NCI-H2196 treated with DMSO at 0.1 percent for 48 hours (cell line): ENCODE data around the gene IL20RA.

ENCODE experiments used
- DNase-seq: peaks from one replicate; lab custom pipeline; 2025; ENCODE audit not compliant: unreplicated experiment; lab: John Stamatoyannopoulos, UW

The IL20RA gene

GRCh38 chr6:137046871-137047412, 2.2 kb upstream of the IL20RA start:
- DNase-seq, result no peak

GRCh38 chr6:137045222-137045789, 541 bp upstream of the IL20RA start:
- DNase-seq, result no peak

GRCh38 chr6:137043710-137044365, 927 bp downstream of the IL20RA start:
- DNase-seq, result no peak

- no peak for DNase-seq
These were observed 4.4 kb downstream of the IL20RA start for GRCh38 chr6:137040393-137040792.

- DNase-seq, result no peak
These were observed 5.8 kb downstream of the IL20RA start for GRCh38 chr6:137039010-137039409.

- no peak for DNase-seq
These were observed 8.0 kb downstream of the IL20RA start for GRCh38 chr6:137036566-137037300.

GRCh38 chr6:137033828-137034227, 10.9 kb downstream of the IL20RA start:
- no peak for DNase-seq

GRCh38 chr6:137031122-137031521, 13.6 kb downstream of the IL20RA start:
- no peak for DNase-seq

- DNase-seq, result no peak
These were observed 15.9 kb downstream of the IL20RA start for GRCh38 chr6:137028912-137029311.

- no peak for DNase-seq
These were observed 18.7 kb downstream of the IL20RA start for GRCh38 chr6:137025786-137026730.

GRCh38 chr6:137024237-137024990, 20.4 kb downstream of the IL20RA start:
- no peak for DNase-seq

GRCh38 chr6:137020776-137021175, 24.0 kb downstream of the IL20RA start:
- no peak for DNase-seq

GRCh38 chr6:137019476-137020272, 25.1 kb downstream of the IL20RA start:
- DNase-seq, result no peak

- DNase-seq, result no peak
These were observed 27.7 kb downstream of the IL20RA start for GRCh38 chr6:137017081-137017480.

GRCh38 chr6:137016356-137016755, 28.4 kb downstream of the IL20RA start:
- DNase-seq, result no peak

- DNase-seq, result no peak
These were observed 28.8 kb downstream of the IL20RA start for GRCh38 chr6:137015943-137016342.

GRCh38 chr6:137013738-137014602, 30.8 kb downstream of the IL20RA start:
- peak; percentile 38 for DNase-seq

- no peak for DNase-seq
These were observed 31.7 kb downstream of the IL20RA start for GRCh38 chr6:137013031-137013430.
